ENCODE measurements around the gene DDX3X.
"Not testable (repeated sequence)": the region's sequence is repeated elsewhere in the genome, so short reads cannot be mapped to it uniquely, and the experiment has no call there.

DDX3X gene

DNA sequence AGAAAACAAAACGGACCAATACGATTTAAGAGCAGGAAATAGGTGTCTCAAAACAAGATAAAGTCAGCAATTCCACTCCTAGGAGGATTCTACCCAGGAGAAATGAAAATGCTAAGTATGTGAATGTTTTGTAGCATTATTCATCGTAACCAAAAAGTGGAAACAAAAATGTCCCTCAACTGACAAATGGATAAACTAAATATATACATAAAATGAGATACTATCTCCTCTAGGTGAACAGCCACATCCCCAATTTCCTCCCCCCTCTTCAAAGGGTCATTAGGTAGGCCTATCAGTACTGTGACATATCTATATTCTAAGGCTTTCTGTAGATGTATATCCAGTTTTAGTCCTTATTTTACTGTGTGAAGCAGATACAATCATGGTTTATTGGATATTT, 18.0 kb downstream of the DDX3X start:
- H3K27me3 ChIP-seq (ENCODE audit: insufficient read depth, low read length, poor library complexity, severe bottlenecking): no peaks in the 10 kb centered on the region
- no peaks in the 10 kb centered on the region for H3K4me1 ChIP-seq (ENCODE audit: insufficient read depth, low read length, poor library complexity, severe bottlenecking)
- peaks cover 31% of the 10 kb centered on the region for H3K36me3 ChIP-seq (ENCODE audit: insufficient read depth, low read length)
- no peaks in the 10 kb centered on the region for H3K9me2 ChIP-seq (replicated peaks; ENCODE audit: low read depth, low read length)
- TF ChIP-seq, protein P1, sequence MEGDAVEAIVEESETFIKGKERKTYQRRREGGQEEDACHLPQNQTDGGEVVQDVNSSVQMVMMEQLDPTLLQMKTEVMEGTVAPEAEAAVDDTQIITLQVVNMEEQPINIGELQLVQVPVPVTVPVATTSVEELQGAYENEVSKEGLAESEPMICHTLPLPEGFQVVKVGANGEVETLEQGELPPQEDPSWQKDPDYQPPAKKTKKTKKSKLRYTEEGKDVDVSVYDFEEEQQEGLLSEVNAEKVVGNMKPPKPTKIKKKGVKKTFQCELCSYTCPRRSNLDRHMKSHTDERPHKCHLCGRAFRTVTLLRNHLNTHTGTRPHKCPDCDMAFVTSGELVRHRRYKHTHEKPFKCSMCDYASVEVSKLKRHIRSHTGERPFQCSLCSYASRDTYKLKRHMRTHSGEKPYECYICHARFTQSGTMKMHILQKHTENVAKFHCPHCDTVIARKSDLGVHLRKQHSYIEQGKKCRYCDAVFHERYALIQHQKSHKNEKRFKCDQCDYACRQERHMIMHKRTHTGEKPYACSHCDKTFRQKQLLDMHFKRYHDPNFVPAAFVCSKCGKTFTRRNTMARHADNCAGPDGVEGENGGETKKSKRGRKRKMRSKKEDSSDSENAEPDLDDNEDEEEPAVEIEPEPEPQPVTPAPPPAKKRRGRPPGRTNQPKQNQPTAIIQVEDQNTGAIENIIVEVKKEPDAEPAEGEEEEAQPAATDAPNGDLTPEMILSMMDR (conservative IDR thresholded peaks at IDR 0.05; ENCODE audit: low read length): no peak
- TF ChIP-seq EZH2phosphoT487 (IDR thresholded peaks at IDR 0.05; ENCODE audit: borderline replicate concordance): no peak
- H3F3A ChIP-seq (ENCODE audit: low read depth): 0 out of 2 replicates have a peak, but pooled peaks cover 5% of the 10 kb centered on the region
- H3K9ac ChIP-seq (ENCODE audit: low read depth, low read length, poor library complexity, severe bottlenecking): no peak overlapping the region
- 0 out of 2 replicates have a peak, but pooled peaks cover under 1% of the 10 kb centered on the region for H3K79me2 ChIP-seq (ENCODE audit: insufficient read depth, low read length)
- no peak overlapping the region for H2AFZ ChIP-seq (ENCODE audit: low read length)
- H3K4me2 ChIP-seq (ENCODE audit: low read depth, low read length, poor library complexity, severe bottlenecking): no peak overlapping the region
- H3K9me3 ChIP-seq (ENCODE audit: insufficient read depth, low read depth, low read length): no peaks in the 10 kb centered on the region
- peaks cover 22% of the 10 kb centered on the region for H4K20me1 ChIP-seq (ENCODE audit: insufficient read depth, low read length, poor library complexity, severe bottlenecking)
- no peak overlapping the region for H3K4me3 ChIP-seq (ENCODE audit: low read length, poor library complexity, severe bottlenecking)

DNA sequence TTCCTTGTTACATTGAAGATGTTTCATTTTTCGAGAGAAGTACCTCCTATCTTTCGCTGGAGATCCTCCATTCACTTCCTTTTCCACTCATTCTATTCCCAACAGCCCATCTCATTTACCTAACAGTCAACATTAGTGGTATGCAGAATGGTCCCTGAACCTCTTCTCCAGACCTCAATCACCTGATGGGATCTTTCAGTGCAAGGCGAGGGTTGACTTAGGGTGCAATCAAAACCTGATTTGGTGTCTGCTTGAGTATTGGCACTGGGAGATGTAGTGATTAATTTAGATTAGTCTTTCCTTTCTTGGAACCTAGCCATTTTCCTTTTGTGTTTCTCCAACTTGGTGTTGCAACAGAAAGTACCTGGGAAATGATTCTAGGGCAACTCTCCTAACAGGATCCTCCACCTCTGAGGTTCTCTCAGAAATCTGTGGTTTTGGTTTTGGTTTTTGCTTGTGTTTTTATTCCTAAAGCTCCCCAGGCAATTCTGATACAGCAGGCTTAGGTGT, 18.4 kb downstream of the DDX3X start:
- Histone ChIP-seq H3K4me2 (ENCODE audit: low read depth, low read length, poor library complexity, severe bottlenecking) (no peak overlapping the region), H4K20me1 (ENCODE audit: insufficient read depth, low read length, poor library complexity, severe bottlenecking) (peaks cover 18% of the 10 kb centered on the region), H3K9me3 (ENCODE audit: insufficient read depth, low read depth, low read length) (no peaks in the 10 kb centered on the region), H3K36me3 (ENCODE audit: insufficient read depth, low read length) (peaks cover 26% of the 10 kb centered on the region; the same call in 1 of the 2 replicates), H3K4me1 (ENCODE audit: insufficient read depth, low read length, poor library complexity, severe bottlenecking) (no peaks in the 10 kb centered on the region), H3K9ac (ENCODE audit: low read depth, low read length, poor library complexity, severe bottlenecking) (no peak overlapping the region), H3K9me2 (replicated peaks; ENCODE audit: low read depth, low read length) (no peaks in the 10 kb centered on the region), H3K79me2 (ENCODE audit: insufficient read depth, low read length) (no peaks in the 10 kb centered on the region), H3F3A (ENCODE audit: low read depth) (0 out of 2 replicates have a peak, but pooled peaks cover 5% of the 10 kb centered on the region), H2AFZ (ENCODE audit: low read length) (no peak overlapping the region), H3K4me3 (ENCODE audit: low read length, poor library complexity, severe bottlenecking) (no peak overlapping the region), H3K27me3 (ENCODE audit: insufficient read depth, low read length, poor library complexity, severe bottlenecking) (no peaks in the 10 kb centered on the region)
- no peak for TF ChIP-seq EZH2phosphoT487 (IDR thresholded peaks at IDR 0.05; ENCODE audit: borderline replicate concordance)

DNA sequence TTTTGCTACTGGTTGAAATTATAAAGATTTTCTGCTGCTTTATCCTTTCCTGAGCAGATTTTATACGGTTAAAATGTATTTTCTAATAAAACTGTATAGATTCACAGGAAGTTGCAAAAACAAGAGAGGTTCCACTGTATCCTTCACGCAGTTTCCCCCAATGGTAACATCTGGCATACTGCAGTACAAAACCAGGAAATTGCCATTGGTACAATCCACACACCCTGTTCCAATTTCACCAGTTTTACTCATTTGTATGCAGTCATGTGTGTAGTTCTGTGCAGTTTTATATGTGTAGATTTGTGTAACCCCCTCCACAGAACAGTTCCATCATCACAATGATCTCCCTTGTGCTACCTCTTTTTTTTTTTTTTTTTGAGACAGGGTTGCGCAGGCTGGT, 20.0 kb downstream of the DDX3X start:
- Histone ChIP-seq H2AFZ (ENCODE audit: low read length) (no peak overlapping the region), H3K9ac (ENCODE audit: low read depth, low read length, poor library complexity, severe bottlenecking) (no peak overlapping the region), H4K20me1 (ENCODE audit: insufficient read depth, low read length, poor library complexity, severe bottlenecking) (peaks cover 7% of the 10 kb centered on the region), H3K27me3 (ENCODE audit: insufficient read depth, low read length, poor library complexity, severe bottlenecking) (no peaks in the 10 kb centered on the region), H3K9me3 (ENCODE audit: insufficient read depth, low read depth, low read length) (no peaks in the 10 kb centered on the region), H3K79me2 (ENCODE audit: insufficient read depth, low read length) (no peaks in the 10 kb centered on the region), H3K4me1 (ENCODE audit: insufficient read depth, low read length, poor library complexity, severe bottlenecking) (no peaks in the 10 kb centered on the region), H3F3A (ENCODE audit: low read depth) (no peaks in the 10 kb centered on the region), H3K4me2 (ENCODE audit: low read depth, low read length, poor library complexity, severe bottlenecking) (no peak overlapping the region), H3K4me3 (ENCODE audit: low read length, poor library complexity, severe bottlenecking) (no peak overlapping the region), H3K9me2 (replicated peaks; ENCODE audit: low read depth, low read length) (no peaks in the 10 kb centered on the region), H3K36me3 (ENCODE audit: insufficient read depth, low read length) (peaks cover 12% of the 10 kb centered on the region; the same call in 1 of the 2 replicates)
- no peak for TF ChIP-seq EZH2phosphoT487 (IDR thresholded peaks at IDR 0.05; ENCODE audit: borderline replicate concordance)
- TF ChIP-seq, protein P1 (conservative IDR thresholded peaks at IDR 0.05; ENCODE audit: low read length): no peak

DNA sequence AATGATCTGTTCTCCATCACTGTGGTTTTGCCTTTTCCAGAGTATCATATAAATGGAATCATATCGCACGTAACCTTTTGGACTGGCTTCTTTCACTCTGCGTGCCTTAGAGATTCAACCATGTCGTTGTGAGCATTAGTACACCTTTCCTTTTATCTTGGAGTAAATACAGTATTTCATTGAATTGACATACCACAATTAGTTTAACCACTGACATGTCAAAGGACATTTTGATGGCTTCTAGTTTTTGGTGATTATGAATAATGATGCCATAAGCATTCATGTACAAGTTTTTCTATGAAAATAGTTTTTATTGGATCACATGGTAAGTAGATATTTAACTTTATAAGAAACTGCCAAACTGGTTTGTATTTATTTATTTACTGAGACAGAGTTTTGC, 35.2 kb downstream of the DDX3X start:
- no peaks in the 10 kb centered on the region for H3K79me2 ChIP-seq (ENCODE audit: insufficient read depth, low read length)
- H3K9me3 ChIP-seq (ENCODE audit: insufficient read depth, low read depth, low read length): no peaks in the 10 kb centered on the region
- H3K27me3 ChIP-seq (ENCODE audit: insufficient read depth, low read length, poor library complexity, severe bottlenecking): no peaks in the 10 kb centered on the region
- H3K4me2 ChIP-seq (ENCODE audit: low read depth, low read length, poor library complexity, severe bottlenecking): no peak overlapping the region
- H4K20me1 ChIP-seq (ENCODE audit: insufficient read depth, low read length, poor library complexity, severe bottlenecking): no peaks in the 10 kb centered on the region
- no peak overlapping the region for H2AFZ ChIP-seq (ENCODE audit: low read length)
- no peak overlapping the region for H3K4me3 ChIP-seq (ENCODE audit: low read length, poor library complexity, severe bottlenecking)
- no peak overlapping the region for H3K9ac ChIP-seq (ENCODE audit: low read depth, low read length, poor library complexity, severe bottlenecking)
- no peaks in the 10 kb centered on the region for H3K4me1 ChIP-seq (ENCODE audit: insufficient read depth, low read length, poor library complexity, severe bottlenecking)
- H3K36me3 ChIP-seq (ENCODE audit: insufficient read depth, low read length): no peaks in the 10 kb centered on the region
- TF ChIP-seq, protein P1 (conservative IDR thresholded peaks at IDR 0.05; ENCODE audit: low read length): no peak
- TF ChIP-seq EZH2phosphoT487 (IDR thresholded peaks at IDR 0.05; ENCODE audit: borderline replicate concordance): no peak
- H3F3A ChIP-seq (ENCODE audit: low read depth): no peaks in the 10 kb centered on the region
- H3K9me2 ChIP-seq (replicated peaks; ENCODE audit: low read depth, low read length): no peaks in the 10 kb centered on the region

DNA sequence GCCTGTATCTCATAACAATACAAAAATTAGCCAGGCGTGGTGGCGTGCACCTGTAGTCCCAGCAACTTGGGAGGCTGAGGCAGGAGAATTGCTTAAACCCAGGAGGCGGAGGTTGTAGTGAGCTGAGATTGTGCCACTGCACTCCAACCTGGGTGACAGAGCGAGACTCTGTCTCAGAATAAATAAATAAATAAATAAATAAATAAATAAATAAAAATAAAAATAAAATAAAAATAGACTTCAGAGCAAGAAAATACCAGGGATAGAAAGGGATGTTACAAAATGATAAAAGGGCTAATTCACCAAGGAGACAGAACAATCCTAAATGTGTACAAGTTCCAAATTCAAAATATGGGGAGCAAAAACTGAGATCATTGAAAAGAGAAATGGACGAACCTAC, 37.6 kb downstream of the DDX3X start:
- H4K20me1 ChIP-seq (ENCODE audit: insufficient read depth, low read length, poor library complexity, severe bottlenecking); H2AFZ ChIP-seq (ENCODE audit: low read length); H3F3A ChIP-seq (ENCODE audit: low read depth); H3K79me2 ChIP-seq (ENCODE audit: insufficient read depth, low read length); H3K27me3 ChIP-seq (ENCODE audit: insufficient read depth, low read length, poor library complexity, severe bottlenecking); H3K4me1 ChIP-seq (ENCODE audit: insufficient read depth, low read length, poor library complexity, severe bottlenecking); H3K9me2 ChIP-seq (replicated peaks; ENCODE audit: low read depth, low read length); H3K36me3 ChIP-seq (ENCODE audit: insufficient read depth, low read length); H3K9me3 ChIP-seq (ENCODE audit: insufficient read depth, low read depth, low read length); H3K9ac ChIP-seq (ENCODE audit: low read depth, low read length, poor library complexity, severe bottlenecking); H3K4me3 ChIP-seq (ENCODE audit: low read length, poor library complexity, severe bottlenecking); H3K4me2 ChIP-seq (ENCODE audit: low read depth, low read length, poor library complexity, severe bottlenecking): not testable (repeated sequence)
